GM19438 (cell line): ENCODE results near the gene DNAJA3.

ENCODE experiments used
- ATAC-seq: cut with Tn5 transposase; IDR thresholded peaks from one replicate; pipeline ENCODE4 v1.9.1; 2021; ENCODE audit warnings: low read depth; ENCODE audit not compliant: unreplicated experiment

The DNAJA3 gene

GRCh38 chr16:4428500-4428899, 2.8 kb downstream of the DNAJA3 start:
- no peak for ATAC-seq

- no peak for ATAC-seq
These were observed 5.4 kb downstream of the DNAJA3 start for GRCh38 chr16:4431023-4431422.

DNA sequence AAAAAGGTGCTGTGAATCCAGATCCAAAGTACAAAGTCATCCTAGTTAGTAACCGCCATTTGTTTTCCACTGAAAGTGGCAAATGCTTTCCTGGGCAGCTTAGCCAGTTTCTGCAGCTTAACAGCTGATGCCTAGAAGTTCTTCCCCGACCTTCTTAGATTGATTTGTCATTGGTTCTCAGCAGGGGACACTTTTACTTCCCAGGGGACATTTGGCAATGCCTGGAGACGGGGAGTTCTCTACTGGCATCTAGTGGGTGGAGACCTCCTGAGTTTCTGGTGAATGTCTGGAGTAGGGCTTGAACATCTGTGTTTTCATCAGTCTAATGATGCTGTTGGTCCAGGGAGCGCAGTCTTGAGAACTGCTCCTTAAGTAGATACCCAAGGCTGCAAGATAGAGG, 7.6 kb downstream of the DNAJA3 start:
- ATAC-seq: no peak

GRCh38 chr16:4433914-4434787, 8.5 kb downstream of the DNAJA3 start:
- no peak for ATAC-seq

- ATAC-seq: no peak
These were observed 9.8 kb downstream of the DNAJA3 start for GRCh38 chr16:4435337-4436067.

- ATAC-seq: no peak
These were observed 11.7 kb downstream of the DNAJA3 start for GRCh38 chr16:4437366-4437765.

DNA sequence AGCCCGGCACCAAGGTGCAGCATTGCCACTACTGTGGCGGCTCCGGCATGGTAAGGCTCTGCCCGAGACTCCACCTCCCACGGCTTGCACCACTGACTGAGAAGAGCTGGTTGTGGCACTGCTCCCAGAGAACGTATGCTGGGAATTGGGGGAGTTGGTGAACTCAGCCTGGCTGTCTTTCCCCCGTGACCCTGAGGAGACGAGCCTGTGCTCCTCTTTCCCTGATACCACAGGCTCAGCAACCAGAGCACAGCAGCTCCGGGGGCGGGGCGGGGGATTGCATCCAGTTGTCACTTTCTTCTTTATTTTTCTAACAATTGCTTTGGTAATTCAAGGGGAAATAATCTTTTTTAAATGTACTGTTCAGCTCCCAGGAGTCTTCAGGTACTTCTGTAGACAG, 16.7 kb downstream of the DNAJA3 start:
- ATAC-seq: no peak

GRCh38 chr16:4443271-4443670, 17.6 kb downstream of the DNAJA3 start:
- no peak for ATAC-seq

- no peak for ATAC-seq
These were observed 18.3 kb downstream of the DNAJA3 start for GRCh38 chr16:4443986-4444385.

- ATAC-seq: no peak
These were observed 24.8 kb downstream of the DNAJA3 start for GRCh38 chr16:4450430-4450829.

GRCh38 chr16:4450931-4451519, 25.4 kb downstream of the DNAJA3 start:
- ATAC-seq: no peak

DNA sequence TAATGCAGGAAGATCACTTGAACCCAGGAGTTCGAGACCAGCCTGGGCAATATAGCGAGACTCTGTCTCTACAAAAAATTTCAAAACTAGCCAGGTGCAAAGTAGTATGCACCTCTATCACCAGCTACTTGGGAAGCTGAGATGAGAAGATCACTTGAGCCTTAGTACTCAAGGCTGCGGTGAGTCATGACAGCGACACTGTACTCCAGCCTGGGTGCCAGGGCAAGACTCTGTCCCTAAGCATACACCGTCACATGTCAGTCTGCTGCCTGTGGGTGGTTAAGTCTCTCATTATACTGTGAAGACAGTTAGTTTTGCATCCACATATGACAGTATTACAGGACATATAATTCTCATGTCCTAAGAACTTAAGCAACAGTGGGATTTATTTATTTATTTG, 27.0 kb downstream of the DNAJA3 start:
- no peak for ATAC-seq

GRCh38 chr16:4454623-4455022, 29.0 kb downstream of the DNAJA3 start:
- ATAC-seq: no peak

DNA sequence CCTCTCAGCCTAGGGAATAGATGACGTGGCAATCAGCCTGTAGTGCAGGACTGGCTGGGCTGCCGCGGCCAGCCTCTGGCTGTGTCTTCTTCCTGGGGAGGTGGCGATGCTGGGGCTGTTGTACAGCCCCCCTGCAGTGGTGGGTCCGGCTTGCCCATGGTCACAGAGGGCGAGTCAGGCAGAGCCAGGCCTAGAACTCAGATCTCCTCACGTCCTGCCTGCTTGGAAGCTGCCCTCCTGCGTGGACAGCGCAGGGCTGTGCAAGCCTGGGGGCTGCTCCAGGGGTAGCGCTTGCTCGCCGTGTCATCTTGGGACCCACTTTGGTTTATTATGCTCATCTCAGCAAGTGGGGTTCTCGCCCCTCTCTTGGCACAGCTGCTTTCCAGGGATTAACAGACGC, 29.4 kb downstream of the DNAJA3 start:
- ATAC-seq: no peak

- ATAC-seq: no peak
These were observed 30.3 kb downstream of the DNAJA3 start for GRCh38 chr16:4455951-4456350.

DNA sequence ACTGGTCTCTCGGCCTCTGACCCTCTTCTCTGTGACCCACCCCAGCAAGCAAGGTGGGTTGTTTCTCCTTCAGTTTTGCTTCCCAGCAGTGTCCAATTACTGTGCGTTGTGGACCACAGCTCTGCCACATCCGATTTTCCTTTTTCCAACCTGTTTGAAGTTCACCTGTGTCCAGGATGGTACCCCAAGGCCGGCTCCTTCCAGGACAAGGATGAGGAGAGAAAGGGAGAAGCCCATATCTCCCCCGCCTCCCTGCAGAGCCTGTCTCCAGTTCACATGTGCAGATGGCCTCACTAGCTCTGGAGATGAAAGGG, 35.2 kb downstream of the DNAJA3 start:
- ATAC-seq: no peak

DNA sequence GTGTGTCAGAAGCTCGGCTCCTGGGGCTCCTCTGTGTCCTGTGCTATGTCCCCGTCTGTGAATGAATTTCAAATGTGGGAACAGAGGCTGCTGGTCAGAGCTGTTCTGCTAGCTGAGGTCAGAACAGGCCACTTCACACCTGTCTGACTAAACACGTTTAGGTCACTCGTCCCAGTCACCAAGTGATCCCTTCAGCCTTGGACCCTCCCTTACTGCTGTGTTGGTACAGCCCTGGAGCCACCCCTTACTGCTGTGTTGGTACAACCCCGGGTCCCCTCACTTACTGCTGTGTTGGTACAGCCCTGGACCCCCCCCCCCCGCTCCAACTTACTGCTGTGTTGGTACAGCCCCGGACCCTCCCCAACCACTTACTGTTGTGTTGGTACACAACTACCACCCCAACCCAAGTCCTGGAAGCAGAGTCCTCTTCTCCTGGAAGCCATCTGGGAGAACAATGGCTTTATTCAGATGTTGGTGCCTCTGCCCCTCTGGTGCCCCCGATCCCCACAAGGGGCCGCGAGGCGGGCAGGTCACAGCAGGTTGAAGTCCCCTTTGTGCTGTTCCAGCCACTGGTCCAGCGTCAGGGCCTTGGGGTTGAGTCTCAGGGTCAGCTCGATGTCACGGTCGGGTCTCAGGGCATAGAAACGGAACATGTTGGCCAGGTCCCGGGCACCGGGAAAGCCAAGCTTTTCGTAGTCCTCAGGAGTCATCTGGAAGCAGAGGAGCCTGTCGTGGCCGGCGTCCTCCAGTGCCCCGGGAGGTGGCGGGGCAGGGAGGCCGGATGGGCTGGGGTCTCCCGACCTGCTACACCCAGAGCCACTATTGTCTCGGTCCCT, 35.8 kb downstream of the DNAJA3 start:
- ATAC-seq: no peak

- ATAC-seq: no peak
These were observed 38.0 kb downstream of the DNAJA3 start for GRCh38 chr16:4463522-4464163.

DNA sequence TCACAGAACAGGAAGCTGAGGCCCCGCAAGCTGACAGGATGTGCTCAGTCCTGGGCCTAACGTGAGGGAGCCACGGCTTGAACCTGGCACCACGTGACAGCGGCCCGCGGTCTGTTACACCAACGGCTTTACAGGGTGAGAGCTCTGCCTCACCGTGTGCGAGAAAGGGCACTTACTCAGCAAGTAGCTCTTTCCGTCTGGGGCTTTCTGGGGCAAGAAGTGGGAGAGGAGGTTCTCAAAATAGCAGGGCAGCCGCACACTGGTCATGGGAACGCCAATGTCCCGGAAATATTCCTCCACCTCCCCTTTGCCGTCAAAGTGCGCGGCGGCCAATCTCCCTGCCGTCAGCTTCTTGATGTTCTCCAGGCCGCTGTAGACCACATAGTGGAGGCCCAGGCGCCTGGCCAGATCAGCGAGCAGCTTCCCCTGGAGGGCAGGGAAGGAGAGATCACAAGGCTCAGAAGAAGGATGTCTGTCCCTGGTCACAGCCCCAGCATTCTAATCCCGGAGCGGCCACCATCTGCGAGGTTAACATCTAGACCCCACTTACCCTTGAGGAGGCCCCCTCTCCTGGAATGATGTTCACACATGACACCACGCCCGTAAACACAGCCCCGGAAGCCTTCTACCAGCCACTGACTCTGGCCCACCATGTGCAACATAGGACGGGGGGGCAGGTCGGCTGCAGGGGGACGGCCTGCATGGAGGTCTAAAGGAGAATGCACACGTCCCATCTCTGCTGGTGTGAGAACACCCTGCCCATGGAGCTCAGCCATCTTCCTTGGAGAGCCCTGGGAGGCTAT, 40.5 kb downstream of the DNAJA3 start:
- no peak for ATAC-seq

GRCh38 chr16:4467916-4468315, 42.2 kb downstream of the DNAJA3 start:
- no peak for ATAC-seq
